Lower lobe of right lung (tissue), 2 donors: ENCODE results near the gene SSTR3. TPM values are rescaled to one million over a fixed set of nuclear protein-coding genes. Genes with fewer than 3 reads are reported as not detected.

ENCODE experiments used
- ATAC-seq, 2 donors: fragments of 200-7000 bp; cut with Tn5 transposase; one replicate each; pipeline ENCODE4 v1.9.1; 2020 to 2022; ENCODE audit warnings: mild to moderate bottlenecking in 2 of 2, moderate library complexity in 2 of 2
- DNase-seq: peaks from one replicate; pipeline ENCODE4 v3.0.0-alpha.2; 2020
- H3K27ac ChIP-seq: fragments of 200-600 bp; one replicate; pipeline ENCODE4 v1.8.0; 2022
- H3K27me3 ChIP-seq: fragments of 200-600 bp; one replicate; pipeline ENCODE4 v1.8.0; 2022; ENCODE audit warnings: low read depth
- H3K36me3 ChIP-seq: fragments of 200-600 bp; one replicate; pipeline ENCODE4 v1.8.0; 2022; ENCODE audit warnings: mild to moderate bottlenecking
- H3K4me1 ChIP-seq: fragments of 200-600 bp; one replicate; pipeline ENCODE4 v1.8.0; 2022
- H3K4me3 ChIP-seq: fragments of 200-600 bp; one replicate; pipeline ENCODE4 v1.8.0; 2022; ENCODE audit warnings: mild to moderate bottlenecking
- H3K9me3 ChIP-seq: fragments of 200-600 bp; one replicate; pipeline ENCODE4 v1.8.0; 2022
- intact Hi-C: fragments of 100-400 bp; cut with DNase I; formaldehyde crosslinking; loops from one replicate; pipeline ENCODE4 v1.11.0; 2022
- total RNA-seq: library from RNA; stranded (reverse); fragmentation: NEBNext Ultra II Directional; extraction: Animal tissue kit (Norgen Biotek cat#: 25700); gene quantifications from one replicate; pipeline ENCODE4 v1.2.1, GENCODE V29; 2021
- TF ChIP-seq, protein P1 (sequence below): fragments of 200-600 bp; IDR thresholded peaks from one replicate; pipeline ENCODE4 v1.8.0; 2022; ENCODE audit warnings: antibody characterized with exemption, mild to moderate bottlenecking
- donor health status: DM: no; HTN: yes; CAD: no; lungs with severe emphysema.

The SSTR3 gene
- total RNA-seq, 1 donor from 2014 or later = not detected

DNA sequence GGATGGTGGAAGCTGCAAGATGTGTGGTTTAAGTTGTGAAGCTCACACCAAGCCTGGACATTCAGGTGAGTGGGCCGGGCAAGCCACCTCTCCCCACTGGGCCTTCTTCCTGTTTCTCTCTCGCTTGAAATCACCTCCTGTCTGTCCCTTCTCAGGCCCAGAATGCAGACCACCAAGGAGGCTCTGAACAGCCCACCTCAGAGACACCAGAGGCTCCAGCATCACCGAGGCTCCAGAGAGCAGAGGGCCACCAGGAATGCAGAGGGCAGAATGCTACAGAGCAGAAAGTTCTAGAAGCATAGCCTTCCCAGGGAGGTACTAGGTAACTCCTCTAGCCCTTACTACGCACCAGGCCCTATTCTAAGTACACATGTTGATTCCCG lies 47.8 kb downstream of the SSTR3 start:
- no peaks in the 10 kb centered on the region for H3K9me3 ChIP-seq
- intact Hi-C loops = no loop called here

DNA sequence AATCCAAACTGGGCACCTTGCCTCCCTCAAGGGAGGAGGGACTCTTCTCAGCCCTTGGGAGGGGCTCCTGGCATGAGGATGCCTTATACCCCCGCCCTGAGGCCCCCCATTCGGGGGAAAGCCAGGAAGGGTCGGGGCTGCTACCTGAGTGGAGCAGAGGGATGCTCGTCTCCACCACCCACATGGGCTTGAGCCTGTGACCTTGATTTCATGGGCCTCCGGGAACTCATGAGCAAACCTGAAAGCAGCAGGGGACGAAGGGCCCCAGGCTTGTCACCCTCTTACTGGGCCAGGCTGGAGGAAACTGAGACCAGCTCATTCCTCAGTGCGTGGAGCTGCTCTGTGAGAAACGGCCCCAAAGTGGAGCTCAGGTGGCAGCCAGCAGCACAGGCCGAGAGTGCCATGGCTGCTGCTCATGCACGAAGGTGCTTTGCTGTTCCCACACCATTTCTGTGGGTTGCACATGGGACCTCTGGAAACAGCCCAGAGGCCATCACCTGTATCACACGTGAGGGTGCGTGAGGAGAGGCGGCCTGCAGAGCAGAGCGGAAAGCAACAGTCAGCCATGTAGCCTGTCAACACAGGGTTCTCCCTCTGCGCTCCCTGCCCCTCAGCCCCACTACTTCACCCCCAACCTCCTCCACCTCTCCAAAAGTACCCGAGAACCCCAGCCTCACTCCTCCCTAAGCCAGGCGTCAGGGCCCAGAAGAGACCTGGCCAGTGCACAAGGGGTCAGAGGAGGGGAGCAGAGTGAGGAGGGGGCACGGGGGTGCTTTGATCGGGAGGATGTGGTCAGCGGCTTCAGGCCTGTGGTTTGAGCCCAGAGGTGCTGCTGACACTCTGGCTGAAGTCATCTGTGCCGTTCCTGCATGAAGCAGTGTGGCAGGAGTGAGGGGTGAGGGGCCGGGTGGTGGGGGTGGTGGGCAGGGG lies 48.4 kb downstream of the SSTR3 start:
- H3K27me3 ChIP-seq = no peaks in the 10 kb centered on the region
- H3K27ac ChIP-seq = peak overlapping the region; percentile 11
- ATAC-seq (peak in 1 of 2 donors; percentile 7), DNase-seq (peak; percentile 35)
- H3K9me3 ChIP-seq = no peaks in the 10 kb centered on the region
- TF ChIP-seq, protein P1, sequence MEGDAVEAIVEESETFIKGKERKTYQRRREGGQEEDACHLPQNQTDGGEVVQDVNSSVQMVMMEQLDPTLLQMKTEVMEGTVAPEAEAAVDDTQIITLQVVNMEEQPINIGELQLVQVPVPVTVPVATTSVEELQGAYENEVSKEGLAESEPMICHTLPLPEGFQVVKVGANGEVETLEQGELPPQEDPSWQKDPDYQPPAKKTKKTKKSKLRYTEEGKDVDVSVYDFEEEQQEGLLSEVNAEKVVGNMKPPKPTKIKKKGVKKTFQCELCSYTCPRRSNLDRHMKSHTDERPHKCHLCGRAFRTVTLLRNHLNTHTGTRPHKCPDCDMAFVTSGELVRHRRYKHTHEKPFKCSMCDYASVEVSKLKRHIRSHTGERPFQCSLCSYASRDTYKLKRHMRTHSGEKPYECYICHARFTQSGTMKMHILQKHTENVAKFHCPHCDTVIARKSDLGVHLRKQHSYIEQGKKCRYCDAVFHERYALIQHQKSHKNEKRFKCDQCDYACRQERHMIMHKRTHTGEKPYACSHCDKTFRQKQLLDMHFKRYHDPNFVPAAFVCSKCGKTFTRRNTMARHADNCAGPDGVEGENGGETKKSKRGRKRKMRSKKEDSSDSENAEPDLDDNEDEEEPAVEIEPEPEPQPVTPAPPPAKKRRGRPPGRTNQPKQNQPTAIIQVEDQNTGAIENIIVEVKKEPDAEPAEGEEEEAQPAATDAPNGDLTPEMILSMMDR = no peak
- H3K4me1 ChIP-seq = peaks cover 10% of the 10 kb centered on the region
- intact Hi-C loops = no loop called here
- H3K4me3 ChIP-seq = no peak overlapping the region
- H3K36me3 ChIP-seq = no peaks in the 10 kb centered on the region

More for the DNA sequence above, 47.8 kb downstream of the SSTR3 start:
- Histone ChIP-seq H3K36me3 (no peaks in the 10 kb centered on the region), H3K27ac (no peak overlapping the region), H3K4me1 (peaks cover 10% of the 10 kb centered on the region), H3K27me3 (no peaks in the 10 kb centered on the region), H3K4me3 (no peak overlapping the region)
- TF ChIP-seq, protein P1 = no peak
- DNase-seq = no peak
- ATAC-seq = no peak

DNA sequence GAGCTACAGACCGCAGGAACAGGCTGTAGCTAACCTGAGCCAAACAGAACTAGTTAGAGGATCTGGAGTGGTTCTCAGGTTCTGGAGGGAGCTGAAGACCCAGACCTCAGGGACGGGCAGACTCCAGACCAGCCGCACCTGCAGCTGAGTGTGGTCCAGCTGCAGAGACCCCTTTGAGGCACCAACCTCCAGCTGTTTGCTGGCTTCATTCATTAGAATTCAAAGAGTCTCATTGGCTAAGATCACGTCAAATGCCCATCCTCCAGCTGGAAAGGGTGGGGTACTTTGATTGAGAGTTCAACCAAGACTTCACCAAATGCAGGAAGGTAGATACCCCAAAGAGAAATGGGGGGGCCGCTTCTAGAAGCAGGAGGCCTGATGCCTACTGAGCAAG lies 49.2 kb downstream of the SSTR3 start:
- Histone ChIP-seq H3K27ac (peak overlapping the region; percentile 11), H3K9me3 (no peaks in the 10 kb centered on the region), H3K27me3 (no peaks in the 10 kb centered on the region), H3K36me3 (no peaks in the 10 kb centered on the region), H3K4me1 (peaks cover 10% of the 10 kb centered on the region), H3K4me3 (no peak overlapping the region)
- ATAC-seq = no peak
- TF ChIP-seq, protein P1 = no peak
- intact Hi-C loops = no loop called here
- no peak for DNase-seq

DNA sequence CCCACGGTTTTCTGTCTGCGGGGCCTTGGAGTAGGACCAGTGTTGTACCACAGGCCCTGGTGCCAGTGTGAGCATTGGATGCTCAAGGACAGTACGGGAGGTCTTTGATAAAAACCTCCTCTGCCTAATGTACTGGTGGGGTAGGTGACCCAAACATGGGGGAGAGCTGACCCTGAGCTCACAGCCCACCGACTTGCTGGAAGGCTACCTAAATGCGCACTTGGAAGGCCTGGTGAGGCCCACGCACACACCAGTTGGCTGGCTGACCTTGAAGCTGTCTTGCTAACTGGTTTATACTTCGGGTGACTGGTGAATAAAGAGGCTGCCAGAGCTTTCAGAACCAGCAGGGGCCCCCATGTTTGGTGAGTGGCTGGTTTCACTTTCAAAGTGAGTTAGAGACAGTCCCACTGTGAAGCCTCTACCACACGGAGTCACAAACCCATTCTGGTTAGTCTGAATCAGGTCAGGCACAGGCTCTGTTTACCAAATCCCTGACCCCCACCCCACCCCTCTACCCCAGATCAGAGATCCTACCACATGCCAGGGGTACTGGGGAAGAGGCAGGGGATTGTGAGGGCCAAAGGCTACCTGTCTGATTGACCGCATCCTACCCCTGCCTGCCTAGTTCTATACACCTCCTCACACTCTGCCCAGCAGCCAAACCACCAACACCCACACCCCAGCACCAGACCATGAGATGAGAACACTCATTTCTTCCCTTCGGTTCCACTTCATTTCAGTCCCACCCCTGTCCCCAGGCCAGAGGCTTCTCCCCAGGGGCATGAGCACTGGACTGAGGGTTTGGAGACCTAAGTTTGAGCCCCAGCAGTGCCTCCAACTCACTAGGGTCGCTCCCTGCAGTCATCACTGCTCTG lies 49.8 kb downstream of the SSTR3 start:
- Histone ChIP-seq H3K27ac (peak overlapping the region; percentile 11), H3K9me3 (no peaks in the 10 kb centered on the region), H3K27me3 (no peaks in the 10 kb centered on the region), H3K4me3 (no peak overlapping the region), H3K36me3 (no peaks in the 10 kb centered on the region), H3K4me1 (peaks cover 10% of the 10 kb centered on the region)
- TF ChIP-seq, protein P1 = no peak
- ATAC-seq = peak; percentile 20 to 39
- intact Hi-C loops = no loop called here
- no peak for DNase-seq

DNA sequence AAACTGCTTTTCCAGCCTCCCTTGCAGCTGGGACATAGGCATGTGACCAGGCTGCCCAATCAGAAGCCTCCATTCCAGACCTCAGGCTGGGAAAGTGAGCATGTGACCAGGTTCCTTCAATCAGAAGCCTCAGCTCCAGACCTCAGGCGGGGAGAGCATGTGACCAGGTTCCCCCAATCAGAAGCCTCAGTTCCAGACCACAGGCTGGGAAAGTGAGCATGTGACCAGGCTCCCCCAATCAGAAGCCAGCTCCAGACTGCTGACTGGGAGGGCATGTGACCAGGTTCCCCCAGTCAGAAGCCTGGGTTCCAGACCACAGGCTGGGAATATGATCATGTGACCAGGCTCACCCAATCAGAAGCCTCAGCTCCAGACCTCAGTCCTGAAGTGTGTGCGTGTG lies 50.8 kb downstream of the SSTR3 start:
- Histone ChIP-seq H3K27ac (no peak overlapping the region), H3K4me3 (no peak overlapping the region), H3K9me3 (no peaks in the 10 kb centered on the region), H3K36me3 (no peaks in the 10 kb centered on the region), H3K4me1 (peaks cover 3% of the 10 kb centered on the region), H3K27me3 (no peaks in the 10 kb centered on the region)
- ATAC-seq (no peak), DNase-seq (no peak)
- TF ChIP-seq, protein P1 = no peak
- intact Hi-C loops = no loop called here
